Activated naive CD4-positive, alpha-beta T cell treated with anti-CD3 and anti-CD28 coated beads for 36 hours (primary cell): Measurements from ENCODE around the gene CRB1. TPM values are rescaled to one million over a fixed set of nuclear protein-coding genes. Genes with fewer than 3 reads are reported as not detected.
"Not testable (repeated sequence)": the region's sequence is repeated elsewhere in the genome, so short reads cannot be mapped to it uniquely, and the experiment has no call there.

Experiments used
- CTCF ChIA-PET: fragments of 350-600 bp; sonication (Branson Sonifier 250); formaldehyde crosslinking; loops from one replicate; lab custom pipeline; 2021; ENCODE audit warnings: antibody characterized with exemption; lab: Charles Lee
- DNase-seq: peaks from one replicate; pipeline ENCODE4 v3.0.0-alpha.2; 2020
- H3K27ac Mint-ChIP-seq: one replicate; pipeline ENCODE4 v1.8.0; 2021; ENCODE audit warnings: mild to moderate bottlenecking, mixed read lengths
- H3K27me3 Mint-ChIP-seq: one replicate; pipeline ENCODE4 v1.8.0; 2021; ENCODE audit warnings: low read depth, mixed read lengths
- H3K36me3 Mint-ChIP-seq: one replicate; pipeline ENCODE4 v1.8.0; 2021; ENCODE audit warnings: low read depth, mixed read lengths
- H3K4me1 Mint-ChIP-seq: one replicate; pipeline ENCODE4 v1.8.0; 2021; ENCODE audit warnings: low read depth, mixed read lengths
- H3K4me3 Mint-ChIP-seq: one replicate; pipeline ENCODE4 v1.8.0; 2021; ENCODE audit warnings: mild to moderate bottlenecking, moderate library complexity, mixed read lengths
- H3K9me3 Mint-ChIP-seq: one replicate; pipeline ENCODE4 v1.8.0; 2021; ENCODE audit warnings: mixed read lengths
- intact Hi-C: fragments of 100-400 bp; cut with micrococcal nuclease; formaldehyde crosslinking; loops from one replicate; pipeline ENCODE4 v1.15.1; 2023
- total RNA-seq, 2 experiments: library from RNA; stranded (reverse); gene quantifications; one replicate each; pipeline ENCODE4 v1.2.3, GENCODE V29; 2021

CRB1 gene
- total RNA-seq, 2 experiments from 2014 or later, result not detected

- Mint-ChIP-seq H3K4me3 (no peak overlapping the region), H3K27ac (no peak overlapping the region), H3K4me1 (peaks cover 6% of the 10 kb centered on the region), H3K9me3 (no peaks in the 10 kb centered on the region), H3K36me3 (no peaks in the 10 kb centered on the region), H3K27me3 (peaks cover 2% of the 10 kb centered on the region)
- CTCF ChIA-PET, result no interaction called here
- no peak for DNase-seq
- intact Hi-C loops, result no loop called here
Observed at GRCh38 chr1:197472141-197472540, 204.1 kb downstream of the CRB1 start.

GRCh38 chr1:197480446-197480845, 212.4 kb downstream of the CRB1 start:
- intact Hi-C loops, result no loop called here
- Mint-ChIP-seq H3K9me3 (no peaks in the 10 kb centered on the region), H3K4me1 (peaks cover 15% of the 10 kb centered on the region), H3K4me3 (no peak overlapping the region), H3K27me3 (no peaks in the 10 kb centered on the region), H3K36me3 (no peaks in the 10 kb centered on the region), H3K27ac (no peak overlapping the region)
- CTCF ChIA-PET, result no interaction called here
- DNase-seq, result no peak

- intact Hi-C loops, result no loop called here
- H3K27ac Mint-ChIP-seq, result peak overlapping the region; percentile 16
- no peak overlapping the region for H3K4me3 Mint-ChIP-seq
- H3K27me3 Mint-ChIP-seq, result no peaks in the 10 kb centered on the region
- no peaks in the 10 kb centered on the region for H3K9me3 Mint-ChIP-seq
- H3K36me3 Mint-ChIP-seq, result no peaks in the 10 kb centered on the region
- peaks cover 15% of the 10 kb centered on the region for H3K4me1 Mint-ChIP-seq
- DNase-seq, result peak; percentile 67
- CTCF ChIA-PET, result no interaction called here
Observed at GRCh38 chr1:197481101-197481500, 213.0 kb downstream of the CRB1 start.

- Mint-ChIP-seq H3K4me3 (no peak overlapping the region), H3K27ac (no peak overlapping the region), H3K36me3 (no peaks in the 10 kb centered on the region), H3K27me3 (peaks cover 2% of the 10 kb centered on the region), H3K9me3 (no peaks in the 10 kb centered on the region), H3K4me1 (peaks cover 12% of the 10 kb centered on the region)
- DNase-seq, result no peak
- intact Hi-C loops, result no loop called here
- CTCF ChIA-PET, result interaction anchor here (0.9 kb wide), 1 partner anchor 86 kb away, joined by 3 read pairs; no protein-coding TSS in a partner anchor
Observed at GRCh38 chr1:197485790-197486189, 217.7 kb downstream of the CRB1 start.

- CTCF ChIA-PET, result no interaction called here
- H3K27me3 Mint-ChIP-seq, result peaks cover 2% of the 10 kb centered on the region
- no peak overlapping the region for H3K27ac Mint-ChIP-seq
- H3K36me3 Mint-ChIP-seq, result no peaks in the 10 kb centered on the region
- H3K4me3 Mint-ChIP-seq, result no peak overlapping the region
- H3K9me3 Mint-ChIP-seq, result no peaks in the 10 kb centered on the region
- DNase-seq, result no peak
- intact Hi-C loops, result no loop called here
- peaks cover 1% of the 10 kb centered on the region for H3K4me1 Mint-ChIP-seq
Observed at GRCh38 chr1:197486946-197487345, 218.9 kb downstream of the CRB1 start.

- intact Hi-C loops, H3K27me3 Mint-ChIP-seq, H3K27ac Mint-ChIP-seq, H3K4me1 Mint-ChIP-seq, H3K9me3 Mint-ChIP-seq, CTCF ChIA-PET, H3K36me3 Mint-ChIP-seq, DNase-seq, H3K4me3 Mint-ChIP-seq: not testable (repeated sequence)
Observed at GRCh38 chr1:197491505-197491904, 223.5 kb downstream of the CRB1 start.

GRCh38 chr1:197496722-197497121, 228.7 kb downstream of the CRB1 start:
- Mint-ChIP-seq H3K9me3 (no peaks in the 10 kb centered on the region), H3K4me1 (no peaks in the 10 kb centered on the region), H3K27me3 (peaks cover 2% of the 10 kb centered on the region), H3K4me3 (no peak overlapping the region), H3K36me3 (no peaks in the 10 kb centered on the region), H3K27ac (no peak overlapping the region)
- no peak for DNase-seq
- intact Hi-C loops, result no loop called here
- CTCF ChIA-PET, result no interaction called here

- CTCF ChIA-PET, result interaction anchor here (1.2 to 1.3 kb wide), 2 partner anchors 15 to 146 kb away, joined by 3 to 4 read pairs; no protein-coding TSS in a partner anchor
- no peak overlapping the region for H3K4me3 Mint-ChIP-seq
- H3K9me3 Mint-ChIP-seq, result no peaks in the 10 kb centered on the region
- intact Hi-C loops, result no loop called here
- H3K36me3 Mint-ChIP-seq, result peaks cover 6% of the 10 kb centered on the region
- no peak for DNase-seq
- H3K27ac Mint-ChIP-seq, result no peak overlapping the region
- no peaks in the 10 kb centered on the region for H3K27me3 Mint-ChIP-seq
- H3K4me1 Mint-ChIP-seq, result no peaks in the 10 kb centered on the region
Observed at GRCh38 chr1:197510691-197511378, 242.8 kb downstream of the CRB1 start.

- DNase-seq, result no peak
- no peaks in the 10 kb centered on the region for H3K9me3 Mint-ChIP-seq
- H3K27me3 Mint-ChIP-seq, result no peaks in the 10 kb centered on the region
Observed at GRCh38 chr1:197515421-197515820, 247.4 kb downstream of the CRB1 start.

GRCh38 chr1:197519741-197520334, 251.8 kb downstream of the CRB1 start:
- H3K4me3 Mint-ChIP-seq, result no peak overlapping the region

More at GRCh38 chr1:197515421-197515820, 247.4 kb downstream of the CRB1 start:
- no peak overlapping the region for H3K27ac Mint-ChIP-seq
- H3K36me3 Mint-ChIP-seq, result peaks cover 6% of the 10 kb centered on the region
- CTCF ChIA-PET, result interaction anchor here (1.0 to 1.2 kb wide), 2 partner anchors 115 to 409 kb away, joined by 3 to 4 read pairs; no protein-coding TSS in a partner anchor
- intact Hi-C loops, result no loop called here
- H3K4me3 Mint-ChIP-seq, result no peak overlapping the region
- no peaks in the 10 kb centered on the region for H3K4me1 Mint-ChIP-seq

GRCh38 chr1:197521118-197521739, 253.2 kb downstream of the CRB1 start:
- no peak overlapping the region for H3K4me3 Mint-ChIP-seq
- H3K9me3 Mint-ChIP-seq, result no peaks in the 10 kb centered on the region
- no peak overlapping the region for H3K27ac Mint-ChIP-seq
- DNase-seq, result peak; percentile 37
- no peaks in the 10 kb centered on the region for H3K4me1 Mint-ChIP-seq
- CTCF ChIA-PET, result interaction anchor here (0.6 to 2.5 kb wide), 15 partner anchors 8 to 413 kb away, joined by 3 to 21 read pairs (median 3); no protein-coding TSS in a partner anchor
- no peaks in the 10 kb centered on the region for H3K27me3 Mint-ChIP-seq
- intact Hi-C loops, result loop anchor here (1.0 to 10.0 kb wide), 7 partner anchors 121 to 944 kb away; partner anchors contain the start of gene NEK7
- H3K36me3 Mint-ChIP-seq, result no peaks in the 10 kb centered on the region

More at GRCh38 chr1:197519741-197520334, 251.8 kb downstream of the CRB1 start:
- Mint-ChIP-seq H3K36me3 (no peaks in the 10 kb centered on the region), H3K27ac (no peak overlapping the region), H3K27me3 (no peaks in the 10 kb centered on the region), H3K4me1 (no peaks in the 10 kb centered on the region), H3K9me3 (no peaks in the 10 kb centered on the region)
- no peak for DNase-seq
- CTCF ChIA-PET, result interaction anchor here (0.7 to 2.7 kb wide), 14 partner anchors 10 to 902 kb away, joined by 3 to 15 read pairs (median 3); partner anchors contain the start of gene C1orf53
- intact Hi-C loops, result loop anchor here (1.0 to 10.0 kb wide), 3 partner anchors 340 to 775 kb away; partner anchors contain the start of gene NEK7

GRCh38 chr1:197526736-197527371, 258.8 kb downstream of the CRB1 start:
- no peak for DNase-seq
- Mint-ChIP-seq H3K4me1 (no peaks in the 10 kb centered on the region), H3K27me3 (no peaks in the 10 kb centered on the region), H3K36me3 (no peaks in the 10 kb centered on the region), H3K9me3 (no peaks in the 10 kb centered on the region), H3K4me3 (no peak overlapping the region), H3K27ac (no peak overlapping the region)
- intact Hi-C loops, result loop anchor here (1.0 to 10.0 kb wide), 5 partner anchors 90 to 830 kb away; no protein-coding TSS in a partner anchor
- CTCF ChIA-PET, result interaction anchor here (0.6 to 2.1 kb wide), 13 partner anchors 9 to 672 kb away, joined by 3 to 19 read pairs (median 4); no protein-coding TSS in a partner anchor
